A673 (cell line): ENCODE results near the gene PCED1A.

Experiments used
- EZH2 ChIP-seq: fragments of 200-600 bp; sonication (generic); IDR thresholded peaks from 2 replicates; pipeline ENCODE4 v1.6.1; 2017; ENCODE audit warnings: borderline replicate concordance, low read depth, mild to moderate bottlenecking, mixed read lengths, antibody characterized with exemption, low read length; ENCODE audit not compliant: poor library complexity, severe bottlenecking
- TF ChIP-seq, protein P1 (sequence below): fragments of 300-800, 200-600 bp; sonication (generic); conservative IDR thresholded peaks from 2 replicates; pipeline ENCODE4 v1.5.1; 2017; ENCODE audit warnings: low read depth, mild to moderate bottlenecking, antibody characterized with exemption, low read length, moderate library complexity, mixed read lengths

DNA sequence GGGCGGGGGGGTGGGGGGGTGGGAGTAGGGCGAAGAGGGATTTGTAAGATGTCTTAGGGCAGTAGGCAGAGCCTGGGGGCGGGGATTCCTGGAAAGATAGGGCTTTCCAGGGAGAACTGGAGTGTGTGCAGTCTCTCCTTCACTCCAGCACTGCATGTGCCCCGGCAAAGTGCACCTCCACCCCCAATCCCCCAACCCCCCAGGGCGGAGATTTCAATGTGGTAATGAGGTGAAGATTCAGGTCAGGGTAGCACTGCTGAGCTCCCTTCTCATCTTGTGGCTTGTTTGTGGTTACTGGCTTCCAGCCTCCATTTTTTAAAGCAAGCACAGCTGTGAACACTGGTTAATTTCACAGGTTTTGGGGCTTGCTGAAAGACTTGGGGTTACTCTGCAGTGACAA lies 18.4 kb downstream of the PCED1A start:
- TF ChIP-seq, protein P1, sequence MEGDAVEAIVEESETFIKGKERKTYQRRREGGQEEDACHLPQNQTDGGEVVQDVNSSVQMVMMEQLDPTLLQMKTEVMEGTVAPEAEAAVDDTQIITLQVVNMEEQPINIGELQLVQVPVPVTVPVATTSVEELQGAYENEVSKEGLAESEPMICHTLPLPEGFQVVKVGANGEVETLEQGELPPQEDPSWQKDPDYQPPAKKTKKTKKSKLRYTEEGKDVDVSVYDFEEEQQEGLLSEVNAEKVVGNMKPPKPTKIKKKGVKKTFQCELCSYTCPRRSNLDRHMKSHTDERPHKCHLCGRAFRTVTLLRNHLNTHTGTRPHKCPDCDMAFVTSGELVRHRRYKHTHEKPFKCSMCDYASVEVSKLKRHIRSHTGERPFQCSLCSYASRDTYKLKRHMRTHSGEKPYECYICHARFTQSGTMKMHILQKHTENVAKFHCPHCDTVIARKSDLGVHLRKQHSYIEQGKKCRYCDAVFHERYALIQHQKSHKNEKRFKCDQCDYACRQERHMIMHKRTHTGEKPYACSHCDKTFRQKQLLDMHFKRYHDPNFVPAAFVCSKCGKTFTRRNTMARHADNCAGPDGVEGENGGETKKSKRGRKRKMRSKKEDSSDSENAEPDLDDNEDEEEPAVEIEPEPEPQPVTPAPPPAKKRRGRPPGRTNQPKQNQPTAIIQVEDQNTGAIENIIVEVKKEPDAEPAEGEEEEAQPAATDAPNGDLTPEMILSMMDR = no peak
- no peak for TF ChIP-seq EZH2
